ENCODE measurements around the gene SNRPE.

DNA sequence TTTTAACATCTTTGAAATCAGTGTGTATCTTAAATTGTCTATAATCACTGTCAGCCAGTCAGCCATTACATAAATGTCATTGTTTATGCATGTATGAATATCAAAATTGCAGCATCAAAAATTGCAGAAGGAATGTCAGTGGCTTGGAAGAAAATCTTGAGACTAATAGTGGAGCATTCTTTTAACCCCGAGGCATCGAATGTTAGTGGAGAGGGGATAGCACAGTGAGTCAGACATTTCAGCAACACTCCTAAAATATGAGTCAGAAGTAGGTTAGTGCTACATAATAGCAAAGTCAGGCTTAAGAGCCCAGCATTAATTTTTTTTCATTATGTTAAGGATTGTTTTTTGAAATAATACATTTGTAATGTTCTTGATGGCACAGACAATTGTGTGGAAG, 45.5 kb downstream of the SNRPE start:
- TF ChIP-seq, protein P1, sequence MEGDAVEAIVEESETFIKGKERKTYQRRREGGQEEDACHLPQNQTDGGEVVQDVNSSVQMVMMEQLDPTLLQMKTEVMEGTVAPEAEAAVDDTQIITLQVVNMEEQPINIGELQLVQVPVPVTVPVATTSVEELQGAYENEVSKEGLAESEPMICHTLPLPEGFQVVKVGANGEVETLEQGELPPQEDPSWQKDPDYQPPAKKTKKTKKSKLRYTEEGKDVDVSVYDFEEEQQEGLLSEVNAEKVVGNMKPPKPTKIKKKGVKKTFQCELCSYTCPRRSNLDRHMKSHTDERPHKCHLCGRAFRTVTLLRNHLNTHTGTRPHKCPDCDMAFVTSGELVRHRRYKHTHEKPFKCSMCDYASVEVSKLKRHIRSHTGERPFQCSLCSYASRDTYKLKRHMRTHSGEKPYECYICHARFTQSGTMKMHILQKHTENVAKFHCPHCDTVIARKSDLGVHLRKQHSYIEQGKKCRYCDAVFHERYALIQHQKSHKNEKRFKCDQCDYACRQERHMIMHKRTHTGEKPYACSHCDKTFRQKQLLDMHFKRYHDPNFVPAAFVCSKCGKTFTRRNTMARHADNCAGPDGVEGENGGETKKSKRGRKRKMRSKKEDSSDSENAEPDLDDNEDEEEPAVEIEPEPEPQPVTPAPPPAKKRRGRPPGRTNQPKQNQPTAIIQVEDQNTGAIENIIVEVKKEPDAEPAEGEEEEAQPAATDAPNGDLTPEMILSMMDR (conservative IDR thresholded peaks at IDR 0.05; ENCODE audit: low read depth in 2 of 2): no peak
- no peak for TF ChIP-seq CREB1 (CRISPR knock-in tag; IDR thresholded peaks at IDR 0.05; ENCODE audit: low read depth)
